ENCODE results near the gene CEP83.
"Not testable (repeated sequence)": the region's sequence is repeated elsewhere in the genome, so short reads cannot be mapped to it uniquely, and the experiment has no call there.

Gene CEP83

DNA sequence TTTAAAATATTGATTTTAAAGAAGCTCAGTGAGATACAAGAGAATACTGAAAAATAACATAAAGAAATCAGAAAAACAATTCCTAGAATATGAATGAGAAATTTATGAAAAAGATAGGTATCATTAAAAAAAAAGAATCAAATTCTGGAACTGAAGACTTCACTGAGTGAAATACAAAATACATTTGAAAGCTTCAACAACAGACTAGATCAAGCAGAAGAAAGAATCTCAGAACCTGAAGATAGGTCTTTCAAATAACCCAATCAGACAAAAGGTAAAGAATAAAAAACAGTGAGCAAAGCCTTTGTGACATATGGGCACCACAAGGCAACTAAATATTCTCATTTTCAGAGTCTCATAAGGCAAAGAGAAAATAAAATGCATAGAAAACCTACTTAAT lies 29.4 kb downstream of the CEP83 start:
- DNase-seq (ENCODE audit: low read depth) = no peak

- DNase-seq (ENCODE audit: low read depth) = no peak
Observed at GRCh38 chr12:94429633-94430032, 30.0 kb downstream of the CEP83 start.

DNA sequence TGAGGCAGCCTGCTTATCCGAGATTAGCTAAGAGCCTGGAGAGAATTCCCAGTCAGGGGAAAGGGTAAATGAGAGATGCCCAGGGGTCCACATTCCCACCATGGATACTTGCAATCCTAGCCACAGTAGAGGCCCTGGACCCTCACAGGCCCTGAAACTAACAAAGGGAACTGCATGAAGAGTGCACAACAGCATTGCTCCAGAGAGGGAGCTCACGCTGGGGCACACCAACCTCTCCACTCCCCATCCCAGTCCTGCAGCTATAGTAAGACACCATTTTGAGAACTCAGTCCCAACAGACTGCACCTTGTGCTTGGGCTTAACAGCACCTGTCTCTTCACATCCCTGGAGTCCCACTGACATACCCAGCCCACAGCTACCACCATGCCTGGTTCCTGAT lies 30.5 kb downstream of the CEP83 start:
- no peak for DNase-seq (ENCODE audit: low read depth)

- DNase-seq (ENCODE audit: low read depth) = peak; percentile 56
Observed at GRCh38 chr12:94427501-94428381, 31.9 kb downstream of the CEP83 start.

DNA sequence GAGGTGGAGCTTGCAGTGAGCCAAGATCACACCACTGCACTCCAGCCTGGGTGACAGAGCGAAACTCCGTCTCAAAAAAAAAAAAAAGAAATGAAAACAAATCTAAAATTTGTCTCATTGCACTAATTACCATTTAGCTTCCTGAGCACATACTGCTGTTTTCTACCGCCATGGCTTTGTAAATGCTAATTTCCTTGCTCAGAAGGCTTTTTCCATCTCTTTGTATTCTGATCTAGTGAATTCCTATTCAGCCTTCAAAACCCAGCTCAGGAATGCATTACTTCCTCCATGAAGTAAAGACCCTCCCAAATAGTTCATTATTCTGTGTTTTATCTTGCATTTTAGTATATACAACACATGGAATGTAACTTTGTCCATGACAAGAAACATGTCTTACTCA lies 33.6 kb downstream of the CEP83 start:
- DNase-seq (ENCODE audit: low read depth) = no peak

DNA sequence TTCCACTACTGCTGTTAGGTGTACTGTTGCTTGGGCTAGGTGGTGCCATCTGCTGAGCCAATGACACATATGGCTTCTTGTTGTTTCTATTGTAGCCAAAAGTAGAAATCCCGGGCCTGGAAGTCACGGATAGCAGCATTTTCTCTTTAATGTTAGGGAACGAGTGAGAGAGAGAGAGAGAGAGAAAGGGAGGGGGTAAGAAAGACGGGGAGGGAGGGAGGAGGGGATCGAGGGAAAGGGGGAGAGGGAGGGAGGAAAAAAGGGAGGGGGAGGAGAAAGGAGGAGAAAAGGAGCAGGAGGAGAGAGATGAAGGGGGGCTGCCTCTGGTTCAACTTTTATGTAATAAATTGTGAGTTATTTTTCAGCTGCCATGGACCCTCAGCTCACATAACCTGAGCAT lies 34.8 kb downstream of the CEP83 start:
- not testable (repeated sequence) for DNase-seq (ENCODE audit: low read depth)

- no peak for DNase-seq (ENCODE audit: low read depth)
Observed at GRCh38 chr12:94421868-94422740, 37.6 kb downstream of the CEP83 start.

GRCh38 chr12:94418517-94418916 lies 41.1 kb downstream of the CEP83 start:
- no peak for DNase-seq (ENCODE audit: low read depth)

DNA sequence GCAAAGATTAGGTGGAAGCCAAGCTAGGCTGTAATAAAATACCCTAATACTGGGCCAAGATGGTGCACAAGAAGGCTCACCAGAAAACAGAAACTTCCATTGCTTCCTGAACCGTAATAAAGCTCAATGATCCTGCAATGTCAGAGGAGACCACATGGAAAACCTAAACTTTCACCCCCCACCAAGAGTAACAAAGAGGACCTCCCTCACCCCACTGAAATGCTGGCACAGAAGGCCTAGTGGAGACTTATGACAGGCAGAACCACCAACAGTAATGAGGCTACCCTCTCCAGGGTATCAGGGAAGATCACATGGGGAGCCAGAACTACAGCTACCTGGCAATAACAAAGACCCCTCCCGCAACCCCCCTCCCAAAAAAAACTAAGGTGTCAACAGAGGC lies 43.1 kb downstream of the CEP83 start:
- DNase-seq (ENCODE audit: low read depth) = no peak

DNA sequence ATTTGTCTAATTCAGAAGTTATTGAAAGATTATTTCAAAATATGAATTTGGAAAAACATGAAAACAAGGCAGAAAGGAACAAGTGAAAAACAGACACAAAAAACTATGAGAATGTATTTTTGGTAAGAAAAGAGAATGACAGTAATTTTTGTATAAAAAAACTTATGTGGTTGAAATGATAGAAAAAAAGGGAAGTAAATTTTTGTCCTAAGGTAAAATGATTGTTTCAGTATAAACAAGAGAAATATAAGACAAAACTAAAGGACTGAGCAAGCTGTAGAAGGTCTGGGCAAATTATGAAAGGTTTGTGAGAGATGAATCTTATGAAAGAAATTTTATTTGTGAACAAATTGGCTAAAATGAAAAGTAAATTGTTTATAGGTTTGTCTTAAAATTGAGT lies 44.6 kb downstream of the CEP83 start:
- DNase-seq (ENCODE audit: low read depth) = no peak

DNA sequence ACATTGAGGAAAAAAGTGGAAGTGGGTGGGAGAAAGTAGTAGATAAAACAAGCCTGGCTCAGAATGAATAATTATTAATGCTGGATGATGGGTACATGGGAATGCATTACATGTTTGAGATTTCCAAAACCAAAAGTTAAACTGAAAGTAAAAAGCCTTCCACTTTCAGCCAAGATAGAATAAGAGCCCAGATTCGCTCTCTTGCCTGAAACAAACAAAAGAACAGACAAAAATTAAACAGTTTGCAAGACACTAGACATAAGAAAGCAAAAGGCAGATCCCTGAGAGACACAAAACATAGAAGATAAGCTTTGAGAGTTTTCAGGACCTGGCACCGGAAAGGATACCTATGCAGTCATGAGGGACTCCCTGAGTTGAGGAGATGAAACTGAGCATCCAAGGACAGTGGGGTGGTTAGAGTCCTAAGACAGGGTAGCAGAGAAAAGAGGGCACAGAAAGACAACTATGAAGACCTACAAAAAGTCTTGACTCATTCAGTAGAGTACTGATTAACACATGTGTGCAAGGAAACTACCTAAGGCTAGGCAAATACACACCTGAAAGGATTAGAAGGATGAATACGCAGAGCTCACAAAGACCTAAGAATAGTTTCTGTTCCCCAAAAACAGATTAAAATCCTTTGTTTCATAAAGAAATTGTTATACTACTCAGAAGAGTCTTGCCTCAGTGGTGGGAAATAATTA lies 54.1 kb downstream of the CEP83 start:
- DNase-seq (ENCODE audit: low read depth) = no peak

- no peak for DNase-seq (ENCODE audit: low read depth)
Observed at GRCh38 chr12:94404854-94405253, 54.8 kb downstream of the CEP83 start.

DNA sequence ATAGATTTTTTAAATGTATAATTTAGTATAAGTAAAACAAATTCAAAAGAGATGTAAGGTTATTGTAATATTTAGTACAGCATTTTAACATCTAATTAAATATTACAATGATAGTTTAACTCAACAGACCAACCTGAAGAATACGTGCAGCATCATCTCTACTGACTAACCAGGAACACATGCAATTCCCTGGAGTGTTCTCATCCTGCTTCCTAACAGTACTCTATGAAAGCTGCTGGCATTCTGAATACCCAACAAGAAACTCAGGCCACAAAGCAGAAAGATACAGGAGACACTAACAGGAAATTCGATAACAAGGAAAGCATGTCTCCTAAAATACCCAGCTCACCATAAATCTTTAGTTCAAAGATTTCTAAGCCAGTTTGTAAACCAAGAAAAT lies 58.3 kb downstream of the CEP83 start:
- no peak for DNase-seq (ENCODE audit: low read depth)

- DNase-seq (ENCODE audit: low read depth) = not testable (repeated sequence)
Observed at GRCh38 chr12:94398685-94399084, 61.0 kb downstream of the CEP83 start.

GRCh38 chr12:94397401-94397800 lies 62.3 kb downstream of the CEP83 start:
- DNase-seq (ENCODE audit: low read depth) = no peak

- not testable (repeated sequence) for DNase-seq (ENCODE audit: low read depth)
Observed at GRCh38 chr12:94396014-94396413, 63.7 kb downstream of the CEP83 start.

- DNase-seq (ENCODE audit: low read depth) = no peak
Observed at GRCh38 chr12:94390130-94390485, 69.6 kb downstream of the CEP83 start.

DNA sequence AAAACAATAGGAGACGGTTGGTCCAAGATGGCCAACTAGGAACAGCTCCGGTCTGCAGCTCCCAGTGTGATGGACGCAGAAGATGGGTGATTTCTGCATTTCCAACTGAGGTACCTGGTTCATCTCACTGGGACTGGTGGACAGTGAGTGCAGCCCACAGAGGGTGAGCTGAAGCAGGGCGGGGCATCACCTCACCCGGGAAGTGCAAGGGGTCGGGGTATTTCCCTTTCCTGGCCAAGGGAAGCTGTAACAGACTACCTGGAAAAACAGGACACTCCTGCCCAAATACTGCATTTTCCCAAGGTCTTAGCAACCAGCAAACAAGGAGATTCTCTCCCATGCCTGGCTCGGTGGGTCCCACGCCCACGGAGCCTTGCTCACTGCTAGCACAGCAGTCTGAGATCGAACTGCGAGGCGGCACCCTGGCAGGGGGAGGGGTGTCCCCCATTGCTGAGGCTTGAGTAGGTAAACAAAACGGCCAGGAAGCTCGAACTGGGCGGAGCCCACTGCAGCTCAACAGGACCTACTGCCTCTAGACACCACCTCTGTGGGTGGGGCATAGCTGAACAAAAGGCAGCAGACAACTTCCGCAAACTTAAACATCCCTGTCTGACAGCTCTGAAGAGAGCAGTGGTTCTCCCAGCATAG lies 70.1 kb downstream of the CEP83 start:
- not testable (repeated sequence) for DNase-seq (ENCODE audit: low read depth)

- no peak for DNase-seq (ENCODE audit: low read depth)
Observed at GRCh38 chr12:94386422-94386821, 73.2 kb downstream of the CEP83 start.

- DNase-seq (ENCODE audit: low read depth) = no peak
Observed at GRCh38 chr12:94384030-94384429, 75.6 kb downstream of the CEP83 start.

DNA sequence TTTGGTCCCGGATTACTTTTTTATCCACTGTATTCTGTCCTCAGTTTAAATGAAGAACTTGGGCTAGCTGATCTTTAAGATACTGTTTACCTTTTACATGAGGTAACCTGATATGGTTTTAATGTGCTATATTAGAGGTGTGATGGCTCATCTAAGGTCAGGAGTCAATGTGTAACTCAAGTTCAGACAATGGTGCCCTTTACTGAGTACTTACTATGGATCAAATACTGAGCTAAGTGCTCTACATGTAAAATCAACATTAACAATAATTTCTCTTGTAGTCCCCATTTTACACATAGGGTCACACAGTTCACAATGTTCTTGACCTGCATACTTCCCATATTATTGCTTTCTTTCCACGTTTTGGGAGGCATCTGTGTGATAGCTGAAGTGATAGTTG lies 79.2 kb downstream of the CEP83 start:
- DNase-seq (ENCODE audit: low read depth) = no peak

DNA sequence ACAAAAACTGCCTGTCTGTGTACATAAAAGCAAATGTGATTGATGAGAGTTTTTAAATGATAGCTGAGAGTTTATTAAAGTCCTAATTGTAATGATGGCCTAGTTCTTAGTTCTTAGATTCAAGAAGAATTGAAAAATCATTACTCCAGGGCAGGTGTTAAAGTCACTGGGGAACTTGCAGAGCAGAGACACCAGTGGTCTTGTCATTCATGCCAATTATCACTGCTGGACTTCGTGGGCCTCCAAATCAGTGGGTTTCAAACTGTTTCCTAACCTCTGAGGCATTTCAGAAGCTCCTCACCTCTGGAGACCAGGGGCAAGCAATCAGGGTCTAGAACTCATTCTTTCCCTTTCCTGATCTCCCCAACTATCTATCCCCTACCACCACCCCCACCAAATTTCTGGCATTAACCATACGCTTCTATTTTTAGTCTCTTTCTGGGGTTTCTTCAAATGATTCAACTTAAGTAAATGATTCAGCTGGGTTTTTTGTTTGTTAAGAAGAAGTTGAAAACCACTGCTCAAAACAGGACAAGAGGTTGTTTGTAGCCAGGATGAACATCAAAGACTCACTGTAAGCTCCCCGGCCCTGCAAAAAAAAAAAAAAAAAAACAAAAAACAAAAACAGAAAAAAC lies 80.1 kb downstream of the CEP83 start:
- no peak for DNase-seq (ENCODE audit: low read depth)
